GM12878 (cell line): ENCODE measurements around the gene RPRD1B. TPM values are rescaled to one million over a fixed set of nuclear protein-coding genes. Genes with fewer than 3 reads are reported as not detected.

ENCODE experiments used
- ATAC-seq: fragments of 200-7000 bp; cut with Tn5 transposase; 3 replicates; pipeline ENCODE4 v1.9.1; 2020; ENCODE audit warnings: mild to moderate bottlenecking, moderate library complexity
- BruUV-seq: library from RNA; stranded (reverse); fragments of 400-500 nt; replicated peaks from 2 replicates; lab custom pipeline; 2021; lab: Mats Ljungman, UMichigan
- CTCF ChIA-PET: fragments of 300-600 bp; sonication (Branson Sonifier 250); formaldehyde crosslinking; extraction: SDS; loops from one replicate; lab custom pipeline; 2021; ENCODE audit warnings: inconsistent platforms; lab: Yijun Ruan, JAX
- POLR2A ChIA-PET: fragments of 350-600 bp; formaldehyde crosslinking; extraction: SDS; loops from one replicate; lab custom pipeline; 2021; ENCODE audit warnings: inconsistent platforms; lab: Charles Lee
- RAD21 ChIA-PET: fragments of 300-600 bp; sonication (Branson Sonifier 250); formaldehyde crosslinking; loops from one replicate; lab custom pipeline; 2023; ENCODE audit warnings: antibody characterized with exemption; ENCODE audit not compliant: unreplicated experiment; lab: Charles Lee
- SMC1A ChIA-PET: fragments of 300-600 bp; sonication (Branson Sonifier 250); formaldehyde crosslinking; loops from one replicate; lab custom pipeline; 2023; ENCODE audit not compliant: unreplicated experiment, uncharacterized antibody; lab: Charles Lee
- DNase-seq: peaks from one replicate; pipeline ENCODE4 v3.0.0-alpha.2; 2011; ENCODE audit warnings: low read depth, low spot score
- FAIRE-seq: peaks from 3 replicates; lab custom pipeline; 2011; peaks lifted over from hg19 to GRCh38; lab: Jason Lieb, UNC
- H2AFZ ChIP-seq: 2 replicates; pipeline ENCODE4 v1.6.0; 2011; ENCODE audit warnings: low read depth, low read length, control low read depth; ENCODE audit not compliant: control insufficient read depth
- H3K27ac ChIP-seq: 2 replicates; pipeline ENCODE4 v1.5.1; 2011; ENCODE audit warnings: control low read depth; ENCODE audit not compliant: control insufficient read depth, insufficient read depth
- H3K27me3 ChIP-seq, 2 experiments: replicated peaks in 1 of 2; 2 replicates each; pipeline versions ENCODE4 v1.6.0 to v1.6.1; 2011; ENCODE audit warnings: low read length in 1 of 2; ENCODE audit not compliant: control insufficient read depth in 2 of 2, insufficient read depth in 2 of 2
- H3K36me3 ChIP-seq, 2 experiments: 2 replicates each; pipeline ENCODE4 v1.5.1; 2011; ENCODE audit warnings: low read length in 1 of 2; ENCODE audit not compliant: control insufficient read depth in 2 of 2, insufficient read depth in 2 of 2
- H3K4me1 ChIP-seq: 2 replicates; pipeline ENCODE4 v1.6.1; 2011; ENCODE audit warnings: mild to moderate bottlenecking, low read length, moderate library complexity, mixed read lengths; ENCODE audit not compliant: control insufficient read depth, insufficient read depth
- H3K4me2 ChIP-seq: 2 replicates; pipeline ENCODE4 v1.6.0; 2011; ENCODE audit warnings: control low read depth; ENCODE audit not compliant: control insufficient read depth, insufficient read depth
- H3K4me3 ChIP-seq: fragments of 200-600 bp; sonication (generic); 2 replicates; pipeline ENCODE4 v1.5.1; 2016
- H3K79me2 ChIP-seq: 2 replicates; pipeline ENCODE4 v1.6.0; 2011; ENCODE audit warnings: low read length; ENCODE audit not compliant: control insufficient read depth, insufficient read depth
- H3K9ac ChIP-seq: 2 replicates; pipeline ENCODE4 v1.8.0; 2011; ENCODE audit warnings: low read length, control low read depth, mixed read lengths; ENCODE audit not compliant: control insufficient read depth, insufficient read depth
- H3K9me3 ChIP-seq: replicated peaks from 3 replicates; pipeline ENCODE4 v1.5.1; 2011; ENCODE audit warnings: mild to moderate bottlenecking, low read length; ENCODE audit not compliant: control insufficient read depth, insufficient read depth
- H4K20me1 ChIP-seq: 2 replicates; pipeline ENCODE4 v1.6.0; 2011; ENCODE audit not compliant: control insufficient read depth, insufficient read depth
- ATF3 ChIP-seq: IDR thresholded peaks from 2 replicates; pipeline ENCODE4 v1.6.1; 2011; ENCODE audit warnings: low read depth, mild to moderate bottlenecking, low read length, moderate library complexity, borderline replicate concordance; ENCODE audit errors: extremely low read depth
- BCL3 ChIP-seq: IDR thresholded peaks from 2 replicates; pipeline ENCODE4 v1.6.1; 2011; ENCODE audit warnings: borderline replicate concordance, low read depth, mild to moderate bottlenecking, moderate library complexity, low read length; ENCODE audit not compliant: insufficient read depth, poor library complexity, severe bottlenecking
- CBX3 ChIP-seq: fragments of 200-600 bp; sonication (generic); IDR thresholded peaks from 2 replicates; pipeline ENCODE4 v1.6.1; 2016; ENCODE audit warnings: low read depth, borderline replicate concordance
- CHD2 ChIP-seq: IDR thresholded peaks from 2 replicates; pipeline ENCODE4 v1.6.1; 2011; ENCODE audit warnings: low read depth, low read length, improper control_type of control experiment, borderline replicate concordance
- CREB1 ChIP-seq: IDR thresholded peaks from 2 replicates; pipeline ENCODE4 v1.6.1; 2012; ENCODE audit warnings: low read depth, mild to moderate bottlenecking, inconsistent platforms
- EP300 ChIP-seq, 2 experiments: fragments of 150-350 bp in 1 of 2; IDR thresholded peaks; 2 replicates each; pipeline ENCODE4 v1.6.1; 2011 to 2012; ENCODE audit warnings: low read depth in 2 of 2, low read length in 2 of 2, borderline replicate concordance in 1 of 2, improper control_type of control experiment in 1 of 2, inconsistent platforms in 1 of 2; ENCODE audit not compliant: control insufficient read depth in 1 of 2
- GABPA ChIP-seq: IDR thresholded peaks from 2 replicates; pipeline ENCODE4 v1.6.1; 2014; ENCODE audit warnings: antibody characterized with exemption, low read depth, mild to moderate bottlenecking, inconsistent platforms
- JUND ChIP-seq: IDR thresholded peaks from 2 replicates; pipeline ENCODE4 v1.6.1; 2012; ENCODE audit warnings: low read depth, mild to moderate bottlenecking, low read length, improper control_type of control experiment, moderate library complexity
- MTA2 ChIP-seq: fragments of 450-650 bp; IDR thresholded peaks from 2 replicates; pipeline ENCODE4 v1.6.1; 2016; ENCODE audit warnings: low read depth, mild to moderate bottlenecking, moderate library complexity
- PKNOX1 ChIP-seq: fragments of 450-650 bp; IDR thresholded peaks from 2 replicates; pipeline ENCODE4 v1.6.1; 2016; ENCODE audit warnings: mild to moderate bottlenecking
- PRDM15 ChIP-seq: fragments of 450-650 bp; formaldehyde crosslinking; IDR thresholded peaks from 2 replicates; pipeline ENCODE4 v1.4.0; 2020; ENCODE audit warnings: mild to moderate bottlenecking, moderate library complexity
- TBL1XR1 ChIP-seq: IDR thresholded peaks from 2 replicates; pipeline ENCODE4 v1.6.1; 2012; ENCODE audit warnings: low read depth, low read length, improper control_type of control experiment
- TCF3 ChIP-seq: IDR thresholded peaks from 2 replicates; pipeline ENCODE4 v1.6.1; 2012; ENCODE audit warnings: low read depth, mild to moderate bottlenecking, low read length, borderline replicate concordance; ENCODE audit not compliant: insufficient read depth
- WRNIP1 ChIP-seq: IDR thresholded peaks from 2 replicates; pipeline ENCODE4 v1.6.1; 2011; ENCODE audit warnings: low read depth, low read length, improper control_type of control experiment, borderline replicate concordance
- ZNF217 ChIP-seq: fragments of 450-650 bp; IDR thresholded peaks from 2 replicates; pipeline ENCODE4 v1.6.1; 2017; ENCODE audit warnings: antibody characterized with exemption, mild to moderate bottlenecking
- ZZZ3 ChIP-seq: IDR thresholded peaks from 2 replicates; pipeline ENCODE4 v1.6.1; 2011; ENCODE audit warnings: low read depth; ENCODE audit not compliant: control insufficient read depth, insufficient read length
- WGBS: methylation state at CpG from one replicate; pipeline ENCODE4 v1.1.6; 2016; ENCODE audit warnings: low lambda C conversion rate; ENCODE audit not compliant: insufficient replicate concordance, insufficient coverage; ENCODE audit errors: missing lambda C conversion rate; 5-methylcytosine and 5-hydroxymethylcytosine counted together
- in situ Hi-C: fragments of 300-500 bp; cut with MboI; formaldehyde crosslinking; loops from 9 replicates; pipeline ENCODE4 v1.14.3; 2018; ENCODE audit warnings: mixed read lengths
- intact Hi-C: fragments of 100-400 bp; cut with micrococcal nuclease; formaldehyde crosslinking; loops from one replicate; pipeline ENCODE4 v1.14.2; 2022; ENCODE audit not compliant: unreplicated experiment
- polyA plus RNA-seq, 11 experiments: library from polyadenylated mRNA; depleted of rRNA in 4 of 11; unstranded in 6 of 11; stranded (reverse) in 5 of 11; fragments of >200 nt; fragmentation: Nextera tagmentation in 4 of 11; fragmentation: Illumina TruSeq in 1 of 11; extraction: Ambion mirVana in 4 of 11; extraction: Trizol in 1 of 11; gene quantifications; 1 replicate in 1 of 11; 2 replicates in 10 of 11; pipeline versions ENCODE4 v1.2.1 to v1.2.3, GENCODE V29; 2011 to 2016; ENCODE audit warnings: inconsistent platforms in 2 of 11, missing spikeins in 2 of 11, low read depth in 1 of 11
- total RNA-seq, 4 experiments: library from RNA; depleted of rRNA in 3 of 4; stranded (reverse); fragments of >200 nt in 3 of 4; fragmentation: Illumina TruSeq in 1 of 4; extraction: Trizol in 1 of 4; gene quantifications; 2 replicates each; pipeline versions ENCODE4 v1.2.1 to v1.2.3, GENCODE V29; 2013 to 2021

RPRD1B gene
- total and polyA plus RNA-seq, 10 of the 15 experiments (the other 5 are each of a cell fraction or from before 2014, with no cell fraction given) = 5.2 to 40.2 (median 30.0) TPM

DNA sequence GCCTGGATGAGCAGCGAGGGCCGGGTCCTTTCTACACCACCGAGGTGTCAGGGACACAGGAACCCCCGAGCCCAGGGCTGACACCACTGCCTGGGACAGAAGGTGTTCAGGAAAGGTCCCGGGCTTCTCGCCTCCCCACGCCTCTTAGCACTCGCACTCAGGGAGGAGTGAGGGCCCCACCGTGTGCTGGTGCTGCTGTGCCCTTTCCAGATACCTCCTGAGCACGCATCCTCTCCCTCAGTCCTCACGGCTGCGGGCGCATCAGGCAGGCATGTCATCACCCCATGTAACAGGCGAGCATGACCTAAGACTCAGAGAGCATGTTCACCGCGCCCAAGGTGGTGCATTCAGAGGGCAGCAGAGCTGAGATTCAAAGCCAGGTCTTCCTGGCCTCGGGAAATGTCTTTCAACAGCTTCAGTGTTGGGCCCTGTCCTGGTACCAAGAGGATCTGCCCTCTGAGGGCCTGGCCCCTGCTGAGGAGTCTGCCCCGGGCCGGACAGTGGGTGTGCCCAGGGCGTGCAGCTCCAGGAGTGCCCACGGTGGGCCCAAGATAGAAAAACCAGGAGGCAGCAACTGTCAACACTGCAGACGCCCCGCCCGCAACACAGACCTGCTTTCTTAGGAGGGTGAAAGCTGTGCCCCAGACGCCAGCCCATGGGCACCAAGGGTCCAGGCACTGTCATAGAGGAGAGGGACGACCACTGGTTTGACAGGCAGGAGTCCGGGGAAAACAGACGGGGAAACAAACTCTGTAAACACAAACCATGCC, 102.3 kb downstream of the RPRD1B start:
- DNase-seq (no peak), ATAC-seq (no peak), FAIRE-seq (no peak)
- Histone ChIP-seq H4K20me1 (no peaks in the 10 kb centered on the region), H3K4me2 (no peak overlapping the region), H3K9me3 (no peaks in the 10 kb centered on the region), H3K36me3 (no peaks in the 10 kb centered on the region), H3K79me2 (no peaks in the 10 kb centered on the region), H3K27me3 (no peaks in the 10 kb centered on the region; a peak in 1 of 4 replicates), H3K4me3 (no peak overlapping the region), H3K27ac (no peak overlapping the region), H3K9ac (no peak overlapping the region), H2AFZ (no peak overlapping the region), H3K4me1 (no peaks in the 10 kb centered on the region)
- in situ Hi-C loops (no loop called here), intact Hi-C loops (no loop called here)
- 57% methylated on average over 25 of the region's 28 CpGs for WGBS
- CTCF ChIA-PET = interaction anchor here (1.7 kb wide), 1 partner anchor 62 kb away, joined by 4 read pairs; no protein-coding TSS in a partner anchor
- POLR2A ChIA-PET = no interaction called here
- no TSS peak for BruUV-seq
- TF ChIP-seq BCL3 = no peak
- TF ChIP-seq CHD2 = no peak
- TF ChIP-seq TCF3 = no peak
- TF ChIP-seq CREB1 = no peak
- no peak for TF ChIP-seq TBL1XR1
- no peak for TF ChIP-seq WRNIP1
- no peak for TF ChIP-seq ATF3
- TF ChIP-seq GABPA = no peak
- no peak for TF ChIP-seq ZZZ3
- TF ChIP-seq CBX3 = no peak
- TF ChIP-seq JUND = no peak
- no peak for TF ChIP-seq EP300 (IDR thresholded peaks at IDR 0.05; ENCODE audit: borderline replicate concordance in 1 of 2, control insufficient read depth in 1 of 2, low read depth in 2 of 2, low read length in 2 of 2)
- no peak for TF ChIP-seq PRDM15 (CRISPR knock-in tag)
- no peak for TF ChIP-seq ZNF217
- no peak for TF ChIP-seq MTA2
- TF ChIP-seq PKNOX1 = no peak
- SMC1A ChIA-PET = no interaction called here
- RAD21 ChIA-PET = no interaction called here
